ENCODE results near the gene KIF2C.

KIF2C gene

DNA sequence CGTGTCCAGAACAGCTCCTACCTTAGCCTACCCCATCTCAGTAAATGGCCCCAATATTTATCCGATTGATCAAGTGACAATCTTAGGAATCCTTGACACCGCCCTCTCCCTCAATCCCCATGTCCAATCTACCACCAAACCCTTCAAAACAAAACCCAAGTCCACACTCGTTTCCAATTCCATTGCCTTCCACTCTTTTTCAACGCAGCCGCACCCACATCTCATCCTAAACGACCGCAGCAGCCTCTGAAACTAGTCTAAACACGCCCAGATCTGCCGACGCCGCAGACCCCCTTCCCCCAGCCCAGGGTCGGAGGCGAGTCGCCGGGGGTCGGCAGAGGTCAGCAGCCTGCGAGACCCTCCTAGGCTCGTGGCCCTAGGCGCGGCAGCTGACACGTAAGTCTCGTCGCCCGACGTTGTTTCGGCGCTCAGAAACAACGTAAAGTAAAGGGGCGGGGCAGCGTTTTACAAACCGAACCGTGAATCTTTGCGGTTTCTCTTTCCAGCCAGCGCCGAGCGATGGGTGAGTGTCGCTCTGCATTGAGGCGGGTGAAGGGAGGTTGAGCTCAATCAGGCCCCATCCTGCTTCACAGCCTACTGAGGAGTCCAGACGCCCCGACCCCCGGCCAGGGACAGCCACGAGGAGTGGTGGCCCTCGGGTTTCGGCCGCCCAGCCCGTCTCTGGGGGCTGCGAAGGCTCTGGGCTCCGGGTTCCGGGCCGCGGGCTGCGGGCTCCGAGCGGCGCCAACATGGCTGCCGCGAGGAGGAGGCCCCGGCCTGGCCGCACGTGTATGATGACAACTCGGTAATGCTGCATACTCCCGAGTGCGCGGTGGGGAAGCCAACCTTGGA is 35.7 kb downstream of the KIF2C start, which contains the start of gene RPS8:
Gene RPS8 (plus strand): TSS at position 463 of the 852 bp plus-strand sequence. CDS start 57 bp downstream, at position 520.
- DNase-seq (ENCODE audit: low read depth, low spot score): peak; percentile 92

DNA sequence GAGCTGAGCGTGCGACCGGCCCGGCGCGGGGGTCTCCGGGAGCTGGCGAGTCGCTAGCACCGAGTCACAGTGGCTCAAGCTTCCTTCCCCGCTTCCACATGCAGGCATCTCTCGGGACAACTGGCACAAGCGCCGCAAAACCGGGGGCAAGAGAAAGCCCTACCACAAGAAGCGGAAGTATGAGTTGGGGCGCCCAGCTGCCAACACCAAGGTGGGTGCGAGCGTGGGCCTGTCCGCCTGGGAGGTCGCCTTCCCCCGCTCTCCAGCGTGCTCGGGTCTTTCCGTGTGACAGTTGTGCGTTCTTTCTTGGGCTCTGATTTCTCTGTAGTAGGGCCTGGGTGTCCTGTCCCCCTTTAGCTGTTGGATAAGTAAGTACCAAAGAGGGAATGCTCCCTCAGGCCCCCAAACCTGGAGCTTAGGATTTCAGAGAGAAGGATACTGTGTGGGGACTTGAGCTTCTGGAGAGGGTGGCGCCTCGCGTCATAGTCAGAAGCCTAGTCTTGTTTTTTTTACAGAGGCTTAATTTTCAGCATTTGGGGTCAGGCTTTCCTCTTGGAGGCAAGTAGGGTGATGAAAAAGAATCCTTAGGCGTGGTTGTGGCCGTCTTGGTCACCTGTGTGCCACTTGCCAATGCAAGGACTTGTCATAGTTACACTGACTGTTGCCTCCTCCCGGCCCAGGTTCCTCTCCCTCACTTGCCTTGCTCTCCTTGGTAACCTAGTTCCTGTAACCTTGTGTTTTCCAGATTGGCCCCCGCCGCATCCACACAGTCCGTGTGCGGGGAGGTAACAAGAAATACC is 36.5 kb downstream of the KIF2C start:
- Histone ChIP-seq H3K36me3 (ENCODE audit: control insufficient read depth, insufficient read depth, low read length) (peaks cover 21% of the 10 kb centered on the region), H3K27ac (ENCODE audit: low read length) (no peak overlapping the region), H3K9me3 (ENCODE audit: control insufficient read depth, insufficient read depth, low read length) (no peaks in the 10 kb centered on the region), H3K4me3 (ENCODE audit: low read length) (peak overlapping the region; percentile 97), H3K4me1 (ENCODE audit: control insufficient read depth, insufficient read depth, low read length) (no peaks in the 10 kb centered on the region), H3K27me3 (ENCODE audit: control insufficient read depth, insufficient read depth, low read length) (no peaks in the 10 kb centered on the region)
- no peak for DNase-seq (ENCODE audit: low read depth, low spot score)
- WGBS (ENCODE audit: insufficient coverage, insufficient read length): no CpG with 5 or more reads among the region's 36 CpGs

More for the DNA sequence above, 35.7 kb downstream of the KIF2C start, which contains the start of gene RPS8:
- H3K9me3 ChIP-seq (ENCODE audit: control insufficient read depth, insufficient read depth, low read length): no peaks in the 10 kb centered on the region
- H3K27me3 ChIP-seq (ENCODE audit: control insufficient read depth, insufficient read depth, low read length): no peaks in the 10 kb centered on the region
- H3K27ac ChIP-seq (ENCODE audit: low read length): no peak within 1 kb of the TSS
- peaks cover 21% of the 10 kb centered on the region for H3K36me3 ChIP-seq (ENCODE audit: control insufficient read depth, insufficient read depth, low read length)
- peak within 1 kb of the TSS; percentile 97 for H3K4me3 ChIP-seq (ENCODE audit: low read length)
- H3K4me1 ChIP-seq (ENCODE audit: control insufficient read depth, insufficient read depth, low read length): no peaks in the 10 kb centered on the region
- no CpG with 5 or more reads among the region's 65 CpGs for WGBS (ENCODE audit: insufficient coverage, insufficient read length)

DNA sequence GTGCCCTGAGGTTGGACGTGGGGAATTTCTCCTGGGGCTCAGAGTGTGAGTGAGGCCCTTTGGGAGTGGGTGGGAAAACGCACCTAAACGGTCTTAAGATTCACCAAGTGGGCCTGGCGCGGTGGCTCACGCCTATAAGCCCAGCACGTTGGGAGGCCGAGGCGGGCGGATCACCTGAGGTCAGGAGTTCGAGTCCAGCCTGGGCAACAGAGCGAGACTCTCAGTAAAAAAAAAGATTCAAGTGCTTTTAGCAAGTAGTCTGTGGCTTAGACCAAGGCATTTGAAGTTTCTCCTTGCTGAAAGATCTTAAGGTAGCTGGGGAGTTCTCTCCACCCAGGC is 37.1 kb downstream of the KIF2C start:
- Histone ChIP-seq H3K9me3 (ENCODE audit: control insufficient read depth, insufficient read depth, low read length) (no peaks in the 10 kb centered on the region), H3K36me3 (ENCODE audit: control insufficient read depth, insufficient read depth, low read length) (peaks cover 21% of the 10 kb centered on the region), H3K27me3 (ENCODE audit: control insufficient read depth, insufficient read depth, low read length) (no peaks in the 10 kb centered on the region), H3K27ac (ENCODE audit: low read length) (no peak overlapping the region), H3K4me3 (ENCODE audit: low read length) (peak overlapping the region; percentile 97; the same call in 1 of the 2 replicates), H3K4me1 (ENCODE audit: control insufficient read depth, insufficient read depth, low read length) (no peaks in the 10 kb centered on the region)
- no peak for DNase-seq (ENCODE audit: low read depth, low spot score)
- no CpG with 5 or more reads among the region's 12 CpGs for WGBS (ENCODE audit: insufficient coverage, insufficient read length)

DNA sequence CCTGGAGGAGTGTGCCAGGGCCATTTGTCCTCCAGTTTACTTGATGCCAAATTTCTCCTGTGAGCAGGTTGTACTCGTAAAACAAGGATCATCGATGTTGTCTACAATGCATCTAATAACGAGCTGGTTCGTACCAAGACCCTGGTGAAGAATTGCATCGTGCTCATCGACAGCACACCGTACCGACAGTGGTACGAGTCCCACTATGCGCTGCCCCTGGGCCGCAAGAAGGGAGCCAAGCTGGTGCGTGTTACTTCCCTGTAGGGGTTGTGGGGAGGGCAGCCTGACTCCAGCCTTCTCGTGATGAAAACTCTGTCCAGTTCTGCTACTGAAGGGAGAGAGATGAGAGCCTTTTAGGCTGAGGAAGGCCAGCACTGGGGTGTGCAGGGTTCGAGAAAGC is 37.9 kb downstream of the KIF2C start:
- Histone ChIP-seq H3K27ac (ENCODE audit: low read length) (no peak overlapping the region), H3K36me3 (ENCODE audit: control insufficient read depth, insufficient read depth, low read length) (peaks cover 21% of the 10 kb centered on the region)

DNA sequence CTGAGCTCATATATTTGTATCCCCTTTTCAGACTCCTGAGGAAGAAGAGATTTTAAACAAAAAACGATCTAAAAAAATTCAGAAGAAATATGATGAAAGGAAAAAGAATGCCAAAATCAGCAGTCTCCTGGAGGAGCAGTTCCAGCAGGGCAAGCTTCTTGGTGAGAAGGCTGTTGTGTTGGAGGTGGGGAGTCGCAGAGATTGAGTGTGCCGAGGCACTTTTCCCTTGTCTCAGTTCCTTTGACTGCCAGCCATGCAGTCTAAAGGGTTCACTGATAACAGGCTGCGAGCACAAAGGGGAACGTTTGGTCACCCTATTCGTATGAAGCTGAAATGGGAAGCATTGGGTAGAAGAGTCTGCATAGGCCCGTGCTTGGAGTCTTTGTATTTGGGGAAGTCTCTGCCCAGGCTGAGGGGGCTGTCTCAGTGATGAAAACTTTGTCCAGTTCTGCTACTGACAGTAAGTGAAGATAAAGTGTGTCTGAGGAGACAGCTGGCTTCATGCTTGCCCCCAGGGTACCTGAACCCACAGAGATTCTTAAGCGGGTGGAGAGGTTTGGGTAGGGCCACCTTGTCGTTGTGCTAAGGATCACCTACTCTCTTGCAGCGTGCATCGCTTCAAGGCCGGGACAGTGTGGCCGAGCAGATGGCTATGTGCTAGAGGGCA is 38.5 kb downstream of the KIF2C start:
- no peak for DNase-seq (ENCODE audit: low read depth, low spot score)
- Histone ChIP-seq H3K36me3 (ENCODE audit: control insufficient read depth, insufficient read depth, low read length) (peaks cover 21% of the 10 kb centered on the region), H3K4me1 (ENCODE audit: control insufficient read depth, insufficient read depth, low read length) (no peaks in the 10 kb centered on the region), H3K27me3 (ENCODE audit: control insufficient read depth, insufficient read depth, low read length) (no peaks in the 10 kb centered on the region), H3K27ac (ENCODE audit: low read length) (no peak overlapping the region), H3K4me3 (ENCODE audit: low read length) (no peak overlapping the region), H3K9me3 (ENCODE audit: control insufficient read depth, insufficient read depth, low read length) (no peaks in the 10 kb centered on the region)
- WGBS (ENCODE audit: insufficient coverage, insufficient read length): no CpG with 5 or more reads among the region's 13 CpGs

More for the DNA sequence above, 37.9 kb downstream of the KIF2C start:
- no CpG with 5 or more reads among the region's 14 CpGs for WGBS (ENCODE audit: insufficient coverage, insufficient read length)
- DNase-seq (ENCODE audit: low read depth, low spot score): no peak
- no peak overlapping the region for H3K4me3 ChIP-seq (ENCODE audit: low read length)
- no peaks in the 10 kb centered on the region for H3K27me3 ChIP-seq (ENCODE audit: control insufficient read depth, insufficient read depth, low read length)
- no peaks in the 10 kb centered on the region for H3K9me3 ChIP-seq (ENCODE audit: control insufficient read depth, insufficient read depth, low read length)
- H3K4me1 ChIP-seq (ENCODE audit: control insufficient read depth, insufficient read depth, low read length): no peaks in the 10 kb centered on the region

DNA sequence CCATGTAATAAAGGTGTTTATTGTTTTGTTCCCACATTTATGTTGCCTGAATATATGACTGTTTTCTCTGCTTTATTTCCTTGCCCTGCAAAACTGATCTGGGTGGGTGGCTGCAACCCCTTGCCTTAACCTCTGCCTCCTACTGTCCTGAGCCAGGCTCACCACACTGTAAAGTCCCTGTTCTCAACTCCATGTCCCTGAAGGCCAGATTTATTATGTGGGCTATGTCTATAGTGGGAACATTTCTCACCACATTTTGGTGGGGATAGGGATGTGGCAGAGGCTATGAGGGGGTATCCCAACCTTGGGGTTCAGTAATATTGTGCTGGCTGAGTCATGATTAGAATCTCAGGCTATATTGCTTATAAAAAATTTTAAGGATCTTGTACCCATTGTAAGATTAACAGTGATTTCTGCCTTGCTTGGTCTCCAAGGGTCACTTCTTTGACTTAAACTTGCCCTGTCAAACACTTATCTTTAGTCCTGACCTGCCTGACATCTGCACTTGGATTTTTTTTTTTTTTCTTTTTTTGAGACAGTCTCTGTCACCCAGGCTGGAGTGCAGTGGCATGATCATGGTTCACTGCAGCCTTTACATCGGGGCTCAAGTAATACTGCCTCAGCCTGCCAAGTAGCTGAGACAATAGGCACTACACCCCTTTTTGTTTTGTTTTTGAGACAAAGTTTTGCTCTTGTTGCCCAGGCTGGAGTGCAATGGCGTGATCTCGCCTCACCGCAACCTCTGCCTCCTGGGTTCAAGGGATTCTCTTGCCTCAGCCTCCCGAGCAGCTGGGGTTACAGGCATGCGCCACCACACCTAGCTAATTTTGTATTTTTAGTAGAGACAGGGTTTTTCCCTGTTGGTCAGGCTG is 39.3 kb downstream of the KIF2C start:
- Histone ChIP-seq H3K36me3 (ENCODE audit: control insufficient read depth, insufficient read depth, low read length) (peaks cover 21% of the 10 kb centered on the region), H3K27me3 (ENCODE audit: control insufficient read depth, insufficient read depth, low read length) (no peaks in the 10 kb centered on the region), H3K27ac (ENCODE audit: low read length) (no peak overlapping the region), H3K9me3 (ENCODE audit: control insufficient read depth, insufficient read depth, low read length) (no peaks in the 10 kb centered on the region), H3K4me3 (ENCODE audit: low read length) (no peak overlapping the region), H3K4me1 (ENCODE audit: control insufficient read depth, insufficient read depth, low read length) (no peaks in the 10 kb centered on the region)
- WGBS (ENCODE audit: insufficient coverage, insufficient read length): no CpG with 5 or more reads among the region's 6 CpGs
- no peak for DNase-seq (ENCODE audit: low read depth, low spot score)

DNA sequence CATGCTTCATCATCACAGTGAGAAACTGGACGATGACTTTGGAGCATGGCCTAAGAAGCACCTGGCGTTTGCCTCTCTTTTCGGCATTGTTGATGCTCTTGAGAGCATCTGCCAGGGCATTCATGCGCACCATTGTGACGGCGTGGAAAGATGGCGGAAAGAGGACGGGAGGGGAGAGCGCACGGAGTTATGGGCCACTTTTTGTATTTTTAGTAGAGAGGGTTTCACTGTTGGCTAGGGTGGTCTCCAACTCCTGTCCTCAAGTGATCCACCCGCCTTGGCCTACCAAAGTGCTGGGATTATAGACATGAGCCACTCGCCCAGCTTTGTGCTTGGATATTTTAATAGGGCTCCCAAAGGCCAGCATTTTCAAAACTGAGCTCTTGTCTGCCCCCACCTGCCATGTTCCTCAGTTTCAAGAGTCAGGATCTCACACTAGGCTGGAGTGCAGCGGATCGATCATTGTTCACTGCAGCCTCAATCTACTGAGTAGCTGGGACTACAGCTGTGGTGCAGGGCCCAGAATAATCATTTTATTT is 41.0 kb downstream of the KIF2C start:
- Histone ChIP-seq H3K27me3 (ENCODE audit: control insufficient read depth, insufficient read depth, low read length) (no peaks in the 10 kb centered on the region), H3K27ac (ENCODE audit: low read length) (no peak overlapping the region), H3K9me3 (ENCODE audit: control insufficient read depth, insufficient read depth, low read length) (no peaks in the 10 kb centered on the region), H3K36me3 (ENCODE audit: control insufficient read depth, insufficient read depth, low read length) (peaks cover 21% of the 10 kb centered on the region), H3K4me1 (ENCODE audit: control insufficient read depth, insufficient read depth, low read length) (peaks cover 1% of the 10 kb centered on the region; the same call in 1 of the 2 replicates), H3K4me3 (ENCODE audit: low read length) (no peak overlapping the region)
- no peak for DNase-seq (ENCODE audit: low read depth, low spot score)
- no CpG with 5 or more reads among the region's 14 CpGs for WGBS (ENCODE audit: insufficient coverage, insufficient read length)

DNA sequence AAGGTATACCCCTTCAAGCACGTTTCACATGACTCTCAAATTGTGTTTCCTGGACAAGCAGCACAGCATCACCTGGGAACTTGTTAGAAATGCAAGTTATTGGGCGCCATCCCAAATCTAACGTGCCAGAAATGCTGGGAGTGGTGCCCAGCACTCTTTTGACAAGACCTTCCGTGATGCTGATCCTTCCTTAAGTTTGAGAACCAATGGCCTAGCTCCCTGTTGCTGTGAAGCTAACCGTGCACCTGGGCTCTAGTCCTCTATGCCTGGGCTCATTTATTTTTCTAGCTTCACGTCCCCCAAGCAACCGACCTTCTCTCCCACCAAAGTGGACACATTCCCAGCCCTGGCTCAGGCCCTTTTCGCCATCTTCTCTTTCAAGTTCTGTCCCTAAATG is 44.1 kb downstream of the KIF2C start:
- H3K4me1 ChIP-seq (ENCODE audit: control insufficient read depth, insufficient read depth, low read length): peaks cover 7% of the 10 kb centered on the region
- no peak for DNase-seq (ENCODE audit: low read depth, low spot score)
- no peaks in the 10 kb centered on the region for H3K9me3 ChIP-seq (ENCODE audit: control insufficient read depth, insufficient read depth, low read length)
- peaks cover 1% of the 10 kb centered on the region for H3K36me3 ChIP-seq (ENCODE audit: control insufficient read depth, insufficient read depth, low read length)
- no CpG with 5 or more reads among the region's 8 CpGs for WGBS (ENCODE audit: insufficient coverage, insufficient read length)
- no peak overlapping the region for H3K27ac ChIP-seq (ENCODE audit: low read length)
- H3K27me3 ChIP-seq (ENCODE audit: control insufficient read depth, insufficient read depth, low read length): no peaks in the 10 kb centered on the region
- peak overlapping the region; percentile 16; the same call in 1 of the 2 replicates for H3K4me3 ChIP-seq (ENCODE audit: low read length)

DNA sequence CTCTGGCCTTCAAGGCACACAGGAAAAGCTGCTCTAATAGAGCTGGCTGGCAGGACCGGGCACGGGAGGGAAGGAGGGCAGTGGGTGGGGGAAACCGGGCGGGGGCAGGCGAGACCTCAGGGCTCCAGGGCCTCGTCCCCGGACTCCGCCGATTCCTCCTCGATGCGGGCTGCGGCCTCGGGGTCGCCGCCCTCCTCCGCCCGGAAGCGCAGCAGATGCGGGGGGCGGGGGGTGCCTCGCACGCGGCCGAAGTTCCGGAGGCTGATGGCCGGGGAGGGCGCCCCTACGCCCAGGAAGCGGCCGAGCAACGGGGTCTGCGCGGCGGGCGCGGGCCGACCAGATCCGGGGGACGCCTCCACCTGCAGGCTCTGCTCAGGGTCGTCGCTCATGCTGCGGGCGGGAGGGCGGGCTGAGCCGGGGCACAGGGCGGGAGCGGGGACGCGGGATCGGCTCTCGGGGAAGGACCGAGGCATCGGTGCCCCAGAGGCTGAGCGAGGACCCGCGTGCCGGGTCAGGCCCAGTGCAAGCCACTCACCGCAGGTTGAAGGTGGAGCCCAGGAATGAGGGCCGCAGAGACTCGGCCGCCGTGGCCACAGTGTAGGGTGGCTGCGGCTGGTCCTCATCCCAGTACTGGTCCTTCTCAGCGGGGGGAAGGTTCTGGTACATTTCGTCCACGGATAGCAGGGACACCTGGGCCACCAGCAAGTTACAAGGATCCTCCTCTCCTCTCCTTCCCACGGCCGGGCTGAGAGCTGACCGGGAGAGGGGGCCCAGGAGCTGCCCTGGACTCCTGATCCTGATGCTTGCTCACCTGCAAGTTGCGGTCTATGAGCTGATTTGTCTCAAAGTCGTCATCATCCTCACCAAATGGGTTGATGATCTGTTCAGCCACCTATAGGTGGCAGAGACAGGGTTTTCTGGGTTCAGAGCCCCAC is 44.7 kb downstream of the KIF2C start:
- peak overlapping the region; percentile 16; the same call in 1 of the 2 replicates for H3K4me3 ChIP-seq (ENCODE audit: low read length)
- peaks cover 7% of the 10 kb centered on the region for H3K4me1 ChIP-seq (ENCODE audit: control insufficient read depth, insufficient read depth, low read length)
- no peaks in the 10 kb centered on the region for H3K9me3 ChIP-seq (ENCODE audit: control insufficient read depth, insufficient read depth, low read length)
- H3K36me3 ChIP-seq (ENCODE audit: control insufficient read depth, insufficient read depth, low read length): no peaks in the 10 kb centered on the region
- WGBS (ENCODE audit: insufficient coverage, insufficient read length): no CpG with 5 or more reads among the region's 71 CpGs
- DNase-seq (ENCODE audit: low read depth, low spot score): no peak
- no peak overlapping the region for H3K27ac ChIP-seq (ENCODE audit: low read length)
- H3K27me3 ChIP-seq (ENCODE audit: control insufficient read depth, insufficient read depth, low read length): no peaks in the 10 kb centered on the region
